C4-2B (cell line): ENCODE measurements around the gene RNASEH2A.

Experiments used
- ZFX ChIP-seq: fragments of 450-650 bp; IDR thresholded peaks from 2 replicates; pipeline ENCODE4 v1.6.1; 2017
- TF ChIP-seq, protein P1 (sequence below): fragments of 450-650 bp; conservative IDR thresholded peaks from 2 replicates; pipeline ENCODE4 v1.5.1; 2017; ENCODE audit warnings: mild to moderate bottlenecking

DNA sequence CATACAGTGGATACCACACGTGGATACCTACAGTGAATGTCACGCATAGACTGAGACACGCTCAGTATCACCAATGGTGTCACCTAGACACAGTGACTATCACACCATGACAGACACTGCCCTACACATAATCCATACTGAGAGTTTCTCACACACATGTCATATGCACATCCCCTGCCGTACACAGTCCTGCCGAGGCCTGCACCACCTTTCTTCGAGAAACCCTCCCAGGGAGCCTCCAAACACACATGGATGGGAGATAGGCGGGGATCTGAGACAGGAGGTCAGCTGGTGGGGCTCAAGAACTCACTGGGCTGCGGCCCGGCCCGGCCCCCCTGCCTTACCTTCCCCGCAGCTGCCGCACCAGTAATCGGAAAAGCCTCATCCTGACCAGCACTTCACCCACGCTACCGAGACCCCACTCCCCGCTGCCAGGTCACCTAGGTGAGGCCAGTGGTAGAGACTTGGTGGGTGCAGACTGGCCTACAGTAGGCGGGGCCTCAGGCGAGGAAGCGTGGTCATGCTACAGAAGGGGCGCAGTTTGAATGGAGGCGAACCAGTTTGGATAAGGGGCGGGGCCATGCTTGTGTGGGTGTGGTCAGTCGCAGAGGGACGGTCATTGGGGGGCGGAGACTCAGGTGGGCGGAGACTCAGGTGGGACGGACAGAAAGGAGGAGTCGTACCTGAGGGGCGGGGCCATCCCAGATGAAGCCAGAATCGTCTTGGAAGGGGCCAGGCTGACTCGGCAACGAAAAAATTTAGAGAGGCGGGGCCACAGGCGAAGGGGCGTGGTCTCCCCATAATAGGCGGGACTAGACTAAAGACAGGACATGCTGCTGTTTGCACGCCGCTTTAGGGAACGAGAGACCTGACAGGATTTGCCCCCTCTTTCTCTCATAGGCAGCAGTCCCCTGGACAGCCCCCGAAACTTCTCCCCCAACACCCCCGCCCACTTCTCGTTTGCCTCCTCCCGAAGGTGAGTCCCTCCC lies 34.0 kb downstream of the RNASEH2A start:
- TF ChIP-seq, protein P1, sequence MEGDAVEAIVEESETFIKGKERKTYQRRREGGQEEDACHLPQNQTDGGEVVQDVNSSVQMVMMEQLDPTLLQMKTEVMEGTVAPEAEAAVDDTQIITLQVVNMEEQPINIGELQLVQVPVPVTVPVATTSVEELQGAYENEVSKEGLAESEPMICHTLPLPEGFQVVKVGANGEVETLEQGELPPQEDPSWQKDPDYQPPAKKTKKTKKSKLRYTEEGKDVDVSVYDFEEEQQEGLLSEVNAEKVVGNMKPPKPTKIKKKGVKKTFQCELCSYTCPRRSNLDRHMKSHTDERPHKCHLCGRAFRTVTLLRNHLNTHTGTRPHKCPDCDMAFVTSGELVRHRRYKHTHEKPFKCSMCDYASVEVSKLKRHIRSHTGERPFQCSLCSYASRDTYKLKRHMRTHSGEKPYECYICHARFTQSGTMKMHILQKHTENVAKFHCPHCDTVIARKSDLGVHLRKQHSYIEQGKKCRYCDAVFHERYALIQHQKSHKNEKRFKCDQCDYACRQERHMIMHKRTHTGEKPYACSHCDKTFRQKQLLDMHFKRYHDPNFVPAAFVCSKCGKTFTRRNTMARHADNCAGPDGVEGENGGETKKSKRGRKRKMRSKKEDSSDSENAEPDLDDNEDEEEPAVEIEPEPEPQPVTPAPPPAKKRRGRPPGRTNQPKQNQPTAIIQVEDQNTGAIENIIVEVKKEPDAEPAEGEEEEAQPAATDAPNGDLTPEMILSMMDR: no peak
- TF ChIP-seq ZFX: no peak
